A172 (cell line): ENCODE data around the gene TPGS1. TPM values are rescaled to one million over a fixed set of nuclear protein-coding genes. Genes with fewer than 3 reads are reported as not detected.
A peak's percentile ranks its signal among the peaks of the same experiment; 100 is the strongest.

Experiments used
- DNase-seq: peaks from one replicate; pipeline ENCODE4 v3.0.0-alpha.2; 2015; ENCODE audit warnings: low spot score
- total RNA-seq: library from RNA; depleted of rRNA; stranded (reverse); fragments of >200 nt; shearing (Covaris generic); gene quantifications from 2 replicates; pipeline ENCODE4 v1.2.3, GENCODE V29; 2014

Gene TPGS1
- total RNA-seq, 1 experiment from 2014 or later: 44.3 TPM

DNA sequence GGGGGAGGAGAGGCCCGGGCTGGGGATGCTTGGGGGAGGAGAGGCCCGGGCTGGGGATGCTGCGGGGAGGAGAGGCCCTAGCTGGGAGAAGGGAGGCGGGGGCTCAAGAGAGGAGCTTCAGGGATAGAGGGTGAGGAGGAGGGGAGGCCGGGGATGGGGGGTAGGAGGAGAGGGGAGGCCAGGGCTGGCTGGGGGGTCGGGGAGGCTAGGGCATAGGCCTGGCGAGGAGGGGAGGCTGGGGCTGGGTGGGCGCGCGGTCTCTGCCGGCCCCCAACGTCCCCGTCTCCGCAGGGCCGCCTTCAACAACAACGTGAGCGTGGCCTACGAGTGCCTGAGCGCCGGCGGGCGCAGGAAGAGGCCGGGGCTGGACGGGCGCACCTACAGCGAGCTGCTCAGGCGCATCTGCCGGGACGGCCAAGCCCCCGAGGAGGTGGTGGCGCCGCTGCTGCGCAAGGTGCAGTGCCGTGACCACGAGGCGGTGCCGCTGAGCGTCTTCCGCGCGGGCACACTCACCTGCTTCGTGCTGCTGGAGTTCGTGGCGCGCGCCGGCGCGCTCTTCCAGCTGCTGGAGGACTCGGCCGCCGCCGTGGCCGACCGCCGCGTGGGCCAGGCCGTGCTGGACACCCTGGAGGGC, 11.4 kb downstream of the TPGS1 start:
- no peak for DNase-seq

DNA sequence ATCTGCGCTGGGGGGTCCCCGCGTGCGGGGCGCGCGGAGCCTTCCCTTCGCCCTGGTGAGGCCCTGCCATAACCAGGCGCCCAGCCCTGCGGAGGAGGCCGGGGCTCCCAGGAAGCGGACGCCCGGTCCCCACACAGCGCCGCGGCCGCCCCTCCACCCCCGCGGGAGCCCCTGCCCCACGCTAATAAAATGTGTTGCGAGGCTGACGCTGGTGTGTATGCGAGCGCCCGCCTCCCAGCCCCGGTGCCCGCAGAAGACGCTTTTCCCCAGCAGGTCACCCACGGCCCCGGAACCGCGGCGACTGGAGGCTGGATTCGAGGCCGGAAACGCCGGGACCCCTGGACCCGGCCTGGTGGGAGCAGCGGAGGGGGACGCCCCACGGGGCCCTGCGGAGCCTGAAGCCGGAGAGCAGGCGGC, 12.2 kb downstream of the TPGS1 start:
- no peak for DNase-seq

DNA sequence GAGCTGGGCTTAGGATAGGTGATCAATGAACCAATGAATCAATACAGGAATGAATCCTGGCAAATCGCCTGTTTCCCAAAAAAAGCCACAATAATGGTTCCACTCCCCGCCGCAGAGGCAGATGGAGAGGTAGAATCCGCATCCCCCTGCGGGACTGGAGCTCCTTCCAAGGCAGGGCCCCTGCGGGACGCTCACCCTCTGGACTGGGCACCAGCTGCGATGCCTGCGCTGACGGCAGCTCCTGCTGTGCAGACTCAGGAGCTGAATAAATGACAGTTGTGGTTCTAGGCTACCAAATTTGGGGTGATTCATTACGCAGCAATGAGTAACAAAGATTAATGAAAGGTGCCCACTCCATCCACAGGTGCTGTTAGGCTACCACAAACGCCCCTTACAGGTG, 15.4 kb downstream of the TPGS1 start:
- DNase-seq: no peak

DNA sequence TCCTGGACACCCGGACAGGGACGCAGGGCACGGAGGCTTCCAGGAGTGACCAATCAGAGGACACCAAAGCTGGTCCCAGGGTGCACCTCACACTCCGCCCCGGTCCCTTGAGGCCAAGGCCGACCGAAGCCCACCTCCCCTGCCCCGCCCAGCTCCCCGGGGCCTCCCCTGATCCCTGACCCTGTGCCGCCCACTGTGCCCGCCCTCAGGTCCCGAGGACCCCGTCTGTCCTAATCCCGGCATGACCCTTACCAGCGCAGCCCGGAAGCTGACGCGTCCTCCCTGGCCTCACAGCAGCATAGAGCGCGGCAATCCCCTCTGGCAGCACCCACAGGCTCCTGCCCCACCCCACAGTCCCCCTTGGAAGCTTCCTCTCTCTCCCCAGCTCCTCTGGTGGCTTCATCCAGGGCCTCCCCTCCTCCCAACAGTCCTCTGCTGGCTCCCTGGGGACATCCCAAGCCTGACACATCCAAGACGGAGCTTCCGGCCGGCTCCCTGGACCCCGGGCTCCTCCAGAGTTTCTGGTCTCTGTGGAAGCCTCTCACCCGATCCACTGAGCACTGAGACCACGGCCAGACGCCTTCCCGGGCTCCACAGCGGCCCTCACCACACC, 16.9 kb downstream of the TPGS1 start:
- DNase-seq: peak; percentile 62

DNA sequence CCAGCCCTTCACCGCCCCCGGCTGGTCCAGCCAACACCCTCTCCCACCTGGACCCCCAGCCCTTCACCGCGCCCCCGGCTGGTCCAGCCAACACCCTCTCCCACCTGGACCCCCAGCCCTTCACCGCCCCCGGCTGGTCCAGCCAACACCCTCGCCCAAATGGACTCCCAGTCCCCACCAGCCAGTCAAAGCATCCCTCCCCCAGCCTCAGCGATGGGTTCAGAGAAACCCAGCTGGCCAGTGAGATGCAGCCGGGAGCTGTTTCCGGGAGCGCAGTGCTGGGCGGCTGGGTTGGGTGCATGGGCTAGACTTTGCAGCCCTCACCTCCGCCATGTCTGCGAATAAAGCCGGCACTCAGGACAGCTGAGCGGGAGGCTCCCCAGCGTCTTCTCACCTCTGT, 17.7 kb downstream of the TPGS1 start:
- no peak for DNase-seq

DNA sequence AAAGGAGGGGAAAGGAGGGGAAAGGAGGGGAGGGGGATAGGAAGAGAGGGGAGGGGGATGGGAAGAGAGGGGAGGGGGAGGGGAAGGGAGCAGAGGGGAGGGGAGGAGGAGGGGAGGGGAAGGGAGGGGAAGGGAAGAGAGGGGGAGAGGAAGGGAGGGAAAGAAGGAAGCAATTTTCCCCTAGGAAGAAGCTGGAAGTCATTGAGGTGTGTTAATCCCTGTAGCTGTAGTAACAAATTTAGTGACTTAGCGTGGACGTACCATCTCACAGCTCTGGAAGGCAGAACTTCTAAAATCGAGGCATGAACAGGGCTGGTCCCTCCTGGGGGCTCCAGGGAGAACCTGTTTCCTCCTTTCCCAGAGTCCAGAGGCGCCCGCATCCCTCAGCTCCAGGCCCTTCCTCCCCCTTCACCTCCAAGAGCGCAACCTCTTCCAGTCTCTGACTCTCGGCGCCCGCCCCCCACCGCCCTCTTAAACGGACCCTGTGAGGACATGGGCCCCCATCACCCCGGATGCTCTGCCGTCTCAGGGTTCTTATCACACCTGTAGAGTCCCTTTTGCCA, 18.6 kb downstream of the TPGS1 start:
- DNase-seq: no peak

DNA sequence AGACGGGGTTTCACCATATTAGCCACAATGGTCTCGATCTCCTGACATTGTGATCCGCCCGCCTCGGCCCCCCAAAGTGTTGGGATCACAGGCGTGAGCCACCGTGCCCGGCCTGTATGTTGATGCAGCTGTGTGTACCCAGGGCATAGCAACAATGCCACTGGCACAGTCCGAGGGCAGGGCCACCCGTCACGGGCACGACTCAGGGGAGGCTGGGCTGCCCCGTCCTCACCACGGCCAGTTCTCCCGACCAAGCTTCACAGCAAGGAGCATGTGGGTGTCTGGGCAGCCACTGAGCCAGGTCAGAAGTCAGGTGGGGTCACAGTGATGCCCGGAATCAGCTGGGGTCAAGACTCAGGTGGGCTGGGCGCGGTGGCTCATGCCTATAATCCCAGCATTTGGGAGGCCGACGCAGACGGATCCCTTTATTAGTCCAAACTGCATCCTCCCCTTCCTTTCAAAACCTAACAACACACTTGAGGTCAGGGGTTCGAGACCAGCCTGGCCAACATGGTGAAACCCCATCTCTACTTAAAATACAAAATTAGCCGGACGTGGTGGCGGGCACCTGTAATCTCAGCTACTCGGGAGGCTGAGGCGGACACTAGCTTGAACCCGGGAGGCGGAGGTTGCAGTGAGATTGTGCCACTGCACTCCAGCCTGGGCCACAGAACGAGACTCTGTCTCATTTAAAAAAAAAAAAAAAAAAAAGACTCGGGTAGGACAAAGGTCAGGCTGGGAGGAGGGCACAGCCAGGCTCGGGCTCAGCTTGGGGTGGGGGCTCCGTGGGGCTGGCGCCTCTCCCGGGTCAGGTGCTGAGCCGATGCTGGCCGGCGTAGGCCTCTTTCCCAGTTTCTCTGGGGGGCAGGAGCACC, 23.1 kb downstream of the TPGS1 start:
- no peak for DNase-seq

DNA sequence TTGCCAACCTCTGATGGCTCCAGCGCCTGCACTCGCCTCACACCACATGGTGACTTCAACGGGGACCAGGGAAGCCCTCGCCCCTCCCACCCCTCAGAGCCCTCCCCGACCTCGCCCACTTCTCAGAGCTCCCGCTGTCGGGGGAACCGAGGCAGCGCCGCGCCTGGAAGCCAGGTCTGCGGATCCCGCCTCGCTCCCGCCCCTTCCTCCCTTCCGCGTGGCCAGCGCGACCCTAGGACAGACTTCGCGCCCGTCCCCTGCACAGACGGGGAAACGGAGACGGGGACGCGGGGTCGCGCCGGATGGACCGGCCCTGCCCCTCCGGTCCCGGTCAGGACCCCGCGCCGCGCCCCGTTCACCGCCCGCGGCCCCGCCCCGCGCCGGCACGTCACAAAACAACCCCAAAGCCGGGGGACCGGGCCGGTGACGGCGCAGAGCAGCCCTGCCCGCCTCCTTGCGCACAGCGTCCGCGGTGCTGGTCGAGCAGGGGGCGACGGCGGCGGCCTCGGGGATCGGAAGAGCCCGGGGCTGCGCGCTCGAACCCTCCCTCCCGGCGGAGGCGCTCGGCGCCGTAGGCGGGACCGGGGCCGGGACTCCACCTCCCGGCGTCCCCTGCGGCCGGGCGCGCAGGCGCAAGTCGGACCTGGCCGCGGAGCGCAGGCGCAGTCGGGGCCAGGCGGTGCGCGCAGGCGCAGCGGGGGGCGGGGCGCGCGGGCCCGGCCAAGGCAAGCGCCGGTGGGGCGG, 23.9 kb downstream of the TPGS1 start:
- DNase-seq: peak; percentile 73

DNA sequence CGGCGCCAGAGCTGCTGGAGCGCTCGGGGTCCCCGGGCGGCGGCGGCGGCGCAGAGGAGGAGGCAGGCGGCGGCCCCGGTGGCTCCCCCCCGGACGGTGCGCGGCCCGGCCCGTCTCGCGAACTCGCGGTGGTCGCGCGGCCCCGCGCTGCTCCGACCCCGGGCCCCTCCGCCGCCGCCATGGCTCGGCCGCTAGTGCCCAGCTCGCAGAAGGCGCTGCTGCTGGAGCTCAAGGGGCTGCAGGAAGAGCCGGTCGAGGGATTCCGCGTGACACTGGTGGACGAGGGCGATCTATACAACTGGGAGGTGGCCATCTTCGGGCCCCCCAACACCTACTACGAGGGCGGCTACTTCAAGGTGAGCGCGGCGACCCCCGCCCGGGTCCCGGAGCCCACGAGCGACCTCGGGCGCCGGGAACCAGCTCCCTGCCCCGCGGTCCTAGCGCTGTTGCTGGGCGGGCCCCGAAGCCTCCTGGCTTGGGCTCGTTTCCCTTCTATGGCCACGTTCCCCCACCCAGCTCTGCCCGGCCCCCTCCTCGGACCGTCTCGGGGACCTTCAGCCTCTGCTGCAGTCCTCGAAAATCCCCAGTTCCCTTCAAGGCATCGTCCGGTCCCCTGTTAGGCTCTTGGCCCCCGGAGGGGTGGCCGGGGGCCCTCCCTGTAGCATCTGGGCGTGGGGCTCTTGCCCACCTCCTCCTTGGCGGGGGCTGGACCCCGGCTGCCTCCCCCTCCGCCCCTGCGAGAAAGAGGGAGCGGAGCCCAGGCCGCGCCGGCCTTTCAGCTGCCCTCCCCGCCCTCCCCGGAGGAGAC, 24.7 kb downstream of the TPGS1 start, which contains the start of gene CDC34:
TSS of gene CDC34 (plus strand) at position 8 of the 808 bp plus-strand sequence. CDS start at position 180, 172 bp downstream.
- no peak for DNase-seq

DNA sequence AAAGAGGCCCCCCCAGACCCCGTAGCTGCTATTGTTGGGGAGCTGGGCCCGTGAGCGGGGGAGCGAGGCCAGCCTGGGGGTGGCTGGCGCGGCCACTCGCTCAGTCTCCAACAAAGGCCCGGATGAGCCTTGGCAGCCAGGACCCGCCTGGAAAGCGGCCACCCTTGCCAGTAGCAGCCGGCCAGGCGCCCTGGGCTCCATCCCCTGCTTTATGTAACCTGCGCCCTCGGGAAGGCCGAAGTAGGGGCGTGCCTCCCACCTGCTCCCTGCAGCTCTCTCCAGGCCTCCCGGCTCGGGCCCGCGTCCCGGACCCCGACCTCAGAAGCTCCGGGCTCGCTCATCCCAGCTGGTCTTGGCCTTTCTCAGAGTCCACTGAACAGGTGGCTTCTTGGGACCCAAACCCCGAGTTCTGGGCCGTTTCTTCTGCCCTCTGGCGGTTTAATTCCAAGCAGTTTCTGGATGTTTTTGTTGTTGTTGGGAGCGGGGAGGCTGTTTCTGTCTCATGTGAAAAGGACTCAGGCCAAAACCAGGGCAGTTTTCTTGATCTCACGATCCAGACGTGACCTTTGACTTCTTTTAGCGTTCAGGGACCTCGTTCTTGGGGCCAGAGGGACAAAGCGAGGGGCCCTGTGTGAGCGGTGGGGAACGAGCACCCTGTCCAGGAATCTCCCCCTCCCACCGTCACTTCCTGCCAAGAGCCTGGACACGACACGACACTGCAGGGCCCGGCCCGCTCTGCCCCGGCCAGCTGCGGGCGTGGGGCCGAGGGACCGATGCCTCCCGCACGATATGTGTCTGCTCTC, 25.5 kb downstream of the TPGS1 start:
- peak; percentile 71 for DNase-seq

DNA sequence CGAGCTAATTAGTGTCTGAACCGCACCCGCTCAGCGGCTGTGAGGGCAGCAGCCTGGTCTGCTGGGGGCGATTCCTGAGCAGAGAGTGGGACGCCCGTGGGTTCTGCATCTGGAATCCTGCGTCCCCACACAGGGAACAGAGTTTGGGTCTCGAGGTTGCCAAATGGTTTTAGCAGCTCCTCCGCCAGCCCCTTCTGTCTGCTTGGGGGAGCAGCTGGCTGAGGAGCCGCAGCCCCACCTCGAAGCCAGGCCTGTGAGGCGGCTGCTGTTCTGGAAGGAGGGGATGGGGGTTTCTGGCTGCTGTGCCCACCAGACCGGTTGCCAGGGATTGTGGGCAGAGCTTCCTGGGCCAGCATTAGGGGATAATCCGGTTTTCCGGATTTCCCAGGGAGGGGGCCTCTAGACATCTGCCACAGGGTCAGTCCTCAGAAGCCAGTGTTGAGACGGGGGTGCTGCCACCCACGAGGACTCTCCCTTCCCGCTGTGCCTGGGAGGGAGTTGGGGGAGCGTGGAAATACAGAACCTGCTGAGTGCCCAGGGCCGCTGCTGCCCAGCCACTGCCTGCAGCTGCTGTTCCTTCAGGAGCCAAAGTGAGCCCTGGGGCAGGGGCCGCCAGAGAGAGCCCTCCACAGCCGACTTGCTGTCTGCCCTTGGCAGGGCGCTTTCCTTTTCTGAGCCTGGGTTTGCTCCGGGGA, 26.2 kb downstream of the TPGS1 start:
- no peak for DNase-seq

DNA sequence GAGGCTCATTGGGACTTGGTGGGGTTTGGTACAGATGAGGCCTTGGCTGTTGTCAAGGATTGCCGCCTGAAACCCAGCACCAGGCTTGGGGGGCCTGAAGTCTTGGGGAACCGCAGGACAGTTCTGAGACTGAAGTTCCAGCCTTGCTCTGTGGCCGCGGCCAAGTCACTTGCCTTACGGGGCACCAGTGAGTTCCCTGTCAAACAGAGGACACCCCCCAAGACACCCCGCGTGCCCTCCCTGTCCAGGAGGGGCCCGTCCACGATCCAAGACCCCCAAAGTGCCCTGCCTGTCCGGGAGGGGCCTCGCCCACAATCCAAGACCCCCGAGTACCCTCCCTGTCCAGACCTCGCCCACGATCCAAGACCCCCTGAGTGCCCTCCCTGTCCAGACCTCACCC, 26.8 kb downstream of the TPGS1 start:
- DNase-seq: no peak

DNA sequence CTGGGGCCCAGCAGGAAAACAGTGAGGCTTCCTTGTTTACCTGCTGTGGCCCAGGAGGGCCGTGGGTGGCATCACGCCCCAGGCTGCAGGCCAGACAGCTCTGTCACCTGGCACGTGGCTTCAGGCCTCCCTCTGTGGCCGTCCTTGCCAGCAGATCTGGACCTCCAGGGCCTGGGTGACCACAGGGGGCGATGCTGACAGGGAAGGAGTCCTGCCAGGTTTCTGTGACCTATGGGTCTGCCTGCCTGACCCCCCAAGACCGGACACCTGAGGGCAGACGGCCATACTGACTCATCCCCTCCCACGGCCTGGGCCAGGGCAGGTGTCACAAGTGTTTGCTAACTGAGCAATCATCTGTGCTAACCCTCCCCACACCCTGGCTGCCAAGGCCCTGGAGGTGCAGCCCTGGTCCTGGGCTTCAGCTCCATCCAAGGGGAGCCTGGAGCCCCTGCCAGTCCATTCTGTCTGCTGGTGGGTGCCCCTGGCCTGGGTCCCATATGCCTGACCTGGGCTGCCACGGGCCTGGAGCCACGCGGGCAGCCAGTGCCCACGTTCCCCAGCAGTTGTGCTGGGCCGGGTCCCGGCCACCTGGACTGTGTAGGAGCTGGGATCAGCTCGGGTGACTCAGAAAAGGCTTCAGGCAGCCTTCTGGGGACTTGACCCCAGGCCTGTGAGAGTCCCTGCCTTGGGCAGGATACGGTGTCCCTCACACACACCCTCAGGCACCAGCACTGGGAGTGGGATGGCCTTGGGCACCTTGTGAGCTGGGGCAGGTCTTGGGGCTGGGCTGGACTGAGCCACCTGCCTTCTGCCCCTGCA, 27.9 kb downstream of the TPGS1 start:
- peak; percentile 22 for DNase-seq

DNA sequence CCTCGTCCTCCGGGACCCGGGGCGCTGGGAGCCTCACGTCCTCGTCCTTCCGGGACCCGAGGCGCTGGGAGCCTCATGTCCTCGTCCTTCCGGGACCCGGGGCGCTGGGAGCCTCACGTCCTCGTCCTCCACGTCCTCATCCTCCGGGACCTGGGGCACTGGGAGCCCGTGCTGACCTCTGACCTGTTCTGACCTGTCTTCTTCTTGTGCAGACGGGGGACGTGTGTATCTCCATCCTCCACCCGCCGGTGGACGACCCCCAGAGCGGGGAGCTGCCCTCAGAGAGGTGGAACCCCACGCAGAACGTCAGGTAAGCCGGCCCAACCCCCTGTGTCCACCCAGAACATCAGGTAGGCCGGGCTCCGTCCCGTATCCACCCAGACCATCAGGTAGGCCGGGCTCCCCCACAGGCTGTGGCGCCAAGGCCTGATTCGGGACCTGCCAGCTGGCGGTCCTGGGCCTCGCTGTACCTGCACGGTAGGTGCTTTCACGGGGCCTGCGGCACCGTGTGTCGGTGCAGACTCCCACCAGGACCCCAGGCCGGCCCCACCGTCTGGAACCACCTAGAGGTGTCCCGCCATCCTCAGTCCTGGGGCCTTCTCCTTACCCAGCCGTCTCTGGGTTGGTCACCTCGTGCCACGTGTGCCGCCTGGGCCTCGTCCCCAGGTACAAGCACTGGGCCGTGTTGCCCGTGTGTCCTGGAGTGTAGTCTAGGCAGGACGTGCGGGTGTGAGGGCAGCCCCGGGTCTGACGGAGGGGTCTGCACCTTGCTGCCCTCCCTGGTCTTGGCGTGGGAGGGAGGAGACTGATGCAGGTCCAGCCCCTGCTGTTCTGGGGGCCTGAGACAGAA, 29.0 kb downstream of the TPGS1 start:
- no peak for DNase-seq

DNA sequence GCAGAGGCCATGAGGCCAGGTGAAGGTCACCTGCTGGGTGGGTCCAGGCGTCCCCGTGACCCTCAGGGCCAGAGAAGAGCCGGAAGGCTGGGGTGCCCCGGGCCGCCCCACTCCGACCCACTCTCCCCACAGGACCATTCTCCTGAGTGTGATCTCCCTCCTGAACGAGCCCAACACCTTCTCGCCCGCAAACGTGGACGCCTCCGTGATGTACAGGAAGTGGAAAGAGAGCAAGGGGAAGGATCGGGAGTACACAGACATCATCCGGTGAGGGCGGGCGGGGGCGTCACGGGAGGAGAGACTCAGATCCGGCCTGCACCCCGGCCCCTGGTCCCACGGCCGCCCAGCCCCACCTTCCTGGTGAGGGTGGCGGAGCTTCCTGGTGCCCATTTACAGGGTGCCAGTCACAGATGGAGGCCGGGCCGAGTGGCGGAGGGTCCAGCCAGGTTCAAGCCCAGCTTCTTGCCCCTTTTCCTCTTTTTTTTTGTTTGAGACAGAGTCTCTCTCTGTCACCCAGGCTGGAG, 29.6 kb downstream of the TPGS1 start:
- no peak for DNase-seq

DNA sequence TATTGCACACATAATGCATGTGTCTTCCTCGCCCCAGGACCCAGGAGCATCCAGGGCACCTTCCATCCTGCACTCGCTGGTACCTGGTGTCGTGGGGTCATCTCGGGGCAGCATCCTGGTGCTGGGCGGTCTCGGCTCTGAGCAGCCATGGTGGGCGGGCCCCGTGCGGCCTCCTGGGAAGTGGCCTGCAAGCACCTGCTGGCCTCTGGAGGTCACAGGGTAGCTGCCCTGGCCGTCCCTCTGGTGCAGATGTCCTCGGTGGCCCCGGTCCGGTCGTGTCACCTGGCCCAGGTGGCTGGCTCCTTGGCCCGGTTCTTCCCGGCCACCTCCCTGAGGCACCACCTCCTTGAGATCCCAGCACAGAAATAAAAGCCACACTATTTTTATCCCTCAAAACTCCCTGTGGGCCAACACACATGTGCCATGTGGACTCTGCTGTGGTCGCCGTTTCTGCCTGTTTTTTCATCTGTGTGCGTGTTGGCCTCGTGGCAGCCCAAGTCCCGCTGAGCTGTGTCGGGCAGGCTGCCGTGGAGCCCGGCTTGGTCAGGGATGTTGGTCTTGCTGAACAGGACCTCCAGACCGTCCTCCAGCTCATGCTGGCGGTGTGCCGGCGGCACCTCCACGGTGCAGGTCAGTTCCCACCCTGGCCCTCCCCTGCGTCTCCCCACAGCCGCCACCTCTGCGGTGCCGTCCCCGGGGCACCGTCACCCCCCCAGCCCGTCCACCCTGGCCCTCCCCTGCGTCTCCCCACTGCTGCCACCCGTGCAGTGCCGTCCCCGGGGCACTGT, 31.5 kb downstream of the TPGS1 start:
- no peak for DNase-seq
